NB4 (cell line): ENCODE data around the gene NAALADL2.
"Not testable (repeated sequence)": the region's sequence is repeated elsewhere in the genome, so short reads cannot be mapped to it uniquely, and the experiment has no call there.

Source experiments
- CTCF ChIP-seq: IDR thresholded peaks from one replicate; pipeline ENCODE4 v1.5.1; 2012; ENCODE audit warnings: low read depth, low read length
- POLR2A ChIP-seq: IDR thresholded peaks from 2 replicates; pipeline ENCODE4 v1.6.1; 2011; ENCODE audit warnings: mild to moderate bottlenecking; ENCODE audit not compliant: insufficient read length; ENCODE audit errors: extremely low read depth

- not testable (repeated sequence) for TF ChIP-seq CTCF, POLR2A
These were observed 928.0 kb downstream of the NAALADL2 start for GRCh38 chr3:175787109-175787508.
